Ishikawa (cell line): ENCODE measurements around the gene TP53BP2.

Experiments
- CEBPB ChIP-seq: IDR thresholded peaks from 2 replicates; pipeline ENCODE4 v1.6.1; 2012
- CREB1 ChIP-seq: IDR thresholded peaks from 2 replicates; pipeline ENCODE4 v1.6.1; 2012; ENCODE audit warnings: low read depth
- EGR1 ChIP-seq: IDR thresholded peaks from 2 replicates; pipeline ENCODE4 v1.6.1; 2012
- EP300 ChIP-seq: IDR thresholded peaks from 2 replicates; pipeline ENCODE4 v1.6.1; 2012; ENCODE audit warnings: borderline replicate concordance
- FOXM1 ChIP-seq: IDR thresholded peaks from 2 replicates; pipeline ENCODE4 v1.6.1; 2012; ENCODE audit warnings: low read depth, borderline replicate concordance
- NFIC ChIP-seq: IDR thresholded peaks from 2 replicates; pipeline ENCODE4 v1.6.1; 2012
- RAD21 ChIP-seq: IDR thresholded peaks from 2 replicates; pipeline ENCODE4 v1.6.1; 2012; ENCODE audit warnings: low read depth
- TAF1 ChIP-seq: IDR thresholded peaks from 2 replicates; pipeline ENCODE4 v1.6.1; 2012; ENCODE audit warnings: low read depth, mild to moderate bottlenecking
- TCF12 ChIP-seq: IDR thresholded peaks from 2 replicates; pipeline ENCODE4 v1.6.1; 2012; ENCODE audit warnings: low read depth
- TEAD4 ChIP-seq: IDR thresholded peaks from 2 replicates; pipeline ENCODE4 v1.6.1; 2012
- YY1 ChIP-seq: IDR thresholded peaks from 2 replicates; pipeline ENCODE4 v1.6.1; 2012; ENCODE audit warnings: low read depth
- ZBTB7A ChIP-seq: IDR thresholded peaks from 2 replicates; pipeline ENCODE4 v1.6.1; 2012; ENCODE audit warnings: low read depth
- TF ChIP-seq, protein P1 (sequence below): IDR thresholded peaks from 2 replicates; pipeline ENCODE4 v1.6.1; 2012; ENCODE audit warnings: low read depth, mild to moderate bottlenecking
- TF ChIP-seq, protein P2 (sequence below): IDR thresholded peaks from 2 replicates; pipeline ENCODE4 v1.6.1; 2012
- TF ChIP-seq, protein P3 (sequence below): IDR thresholded peaks from 2 replicates; pipeline ENCODE4 v1.6.1; 2012

Gene TP53BP2

DNA sequence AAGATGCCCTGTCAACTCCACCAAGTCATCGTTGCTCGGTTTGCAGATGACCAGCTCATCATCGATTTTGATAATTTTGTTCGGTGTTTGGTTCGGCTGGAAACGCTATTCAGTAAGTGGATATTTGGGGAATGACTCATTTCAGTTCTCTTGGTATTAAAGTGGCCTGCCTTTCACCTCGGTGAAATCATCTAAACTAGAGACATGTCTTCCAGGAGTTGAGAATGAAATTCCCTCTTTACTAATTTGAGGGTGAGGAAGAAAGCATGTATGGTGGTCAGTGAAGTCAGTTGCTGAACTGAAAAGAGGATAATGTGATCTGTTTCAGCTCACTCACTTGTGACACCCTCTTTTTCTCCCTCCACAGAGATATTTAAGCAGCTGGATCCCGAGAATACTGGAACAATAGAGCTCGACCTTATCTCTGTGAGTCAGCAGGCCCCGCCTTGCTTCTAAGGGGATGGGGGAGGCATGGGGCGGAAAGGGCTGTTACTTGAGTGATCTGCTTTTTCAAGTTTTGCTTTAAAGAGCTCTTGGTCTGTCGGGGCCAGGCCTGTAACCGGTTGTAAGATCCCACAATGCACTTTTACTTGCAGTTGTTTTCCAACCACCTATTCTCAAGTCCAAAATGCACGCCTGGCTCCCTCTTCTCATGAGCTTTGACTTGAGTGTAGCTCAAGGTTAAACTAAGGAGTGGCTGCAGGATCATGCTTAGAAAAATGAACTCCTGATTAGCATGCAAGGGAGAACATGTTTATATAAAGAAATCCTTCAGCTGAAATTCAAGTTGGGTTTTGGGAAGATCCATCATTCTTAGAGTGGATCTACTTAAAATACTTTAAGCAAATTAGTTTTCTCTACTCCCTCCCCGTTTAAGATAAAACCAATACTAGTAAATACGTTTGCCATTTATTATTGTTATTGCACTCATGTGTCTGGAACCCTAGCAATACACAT, 73.7 kb downstream of the TP53BP2 start:
- TF ChIP-seq FOXM1 (no peak), CEBPB (no peak), EGR1 (no peak), TAF1 (no peak), EP300 (no peak), CREB1 (no peak), TCF12 (no peak), NFIC (no peak), ZBTB7A (no peak), TEAD4 (no peak), RAD21 (no peak), YY1 (no peak)
- TF ChIP-seq, protein P1, sequence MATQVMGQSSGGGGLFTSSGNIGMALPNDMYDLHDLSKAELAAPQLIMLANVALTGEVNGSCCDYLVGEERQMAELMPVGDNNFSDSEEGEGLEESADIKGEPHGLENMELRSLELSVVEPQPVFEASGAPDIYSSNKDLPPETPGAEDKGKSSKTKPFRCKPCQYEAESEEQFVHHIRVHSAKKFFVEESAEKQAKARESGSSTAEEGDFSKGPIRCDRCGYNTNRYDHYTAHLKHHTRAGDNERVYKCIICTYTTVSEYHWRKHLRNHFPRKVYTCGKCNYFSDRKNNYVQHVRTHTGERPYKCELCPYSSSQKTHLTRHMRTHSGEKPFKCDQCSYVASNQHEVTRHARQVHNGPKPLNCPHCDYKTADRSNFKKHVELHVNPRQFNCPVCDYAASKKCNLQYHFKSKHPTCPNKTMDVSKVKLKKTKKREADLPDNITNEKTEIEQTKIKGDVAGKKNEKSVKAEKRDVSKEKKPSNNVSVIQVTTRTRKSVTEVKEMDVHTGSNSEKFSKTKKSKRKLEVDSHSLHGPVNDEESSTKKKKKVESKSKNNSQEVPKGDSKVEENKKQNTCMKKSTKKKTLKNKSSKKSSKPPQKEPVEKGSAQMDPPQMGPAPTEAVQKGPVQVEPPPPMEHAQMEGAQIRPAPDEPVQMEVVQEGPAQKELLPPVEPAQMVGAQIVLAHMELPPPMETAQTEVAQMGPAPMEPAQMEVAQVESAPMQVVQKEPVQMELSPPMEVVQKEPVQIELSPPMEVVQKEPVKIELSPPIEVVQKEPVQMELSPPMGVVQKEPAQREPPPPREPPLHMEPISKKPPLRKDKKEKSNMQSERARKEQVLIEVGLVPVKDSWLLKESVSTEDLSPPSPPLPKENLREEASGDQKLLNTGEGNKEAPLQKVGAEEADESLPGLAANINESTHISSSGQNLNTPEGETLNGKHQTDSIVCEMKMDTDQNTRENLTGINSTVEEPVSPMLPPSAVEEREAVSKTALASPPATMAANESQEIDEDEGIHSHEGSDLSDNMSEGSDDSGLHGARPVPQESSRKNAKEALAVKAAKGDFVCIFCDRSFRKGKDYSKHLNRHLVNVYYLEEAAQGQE = no peak
- TF ChIP-seq, protein P2, sequence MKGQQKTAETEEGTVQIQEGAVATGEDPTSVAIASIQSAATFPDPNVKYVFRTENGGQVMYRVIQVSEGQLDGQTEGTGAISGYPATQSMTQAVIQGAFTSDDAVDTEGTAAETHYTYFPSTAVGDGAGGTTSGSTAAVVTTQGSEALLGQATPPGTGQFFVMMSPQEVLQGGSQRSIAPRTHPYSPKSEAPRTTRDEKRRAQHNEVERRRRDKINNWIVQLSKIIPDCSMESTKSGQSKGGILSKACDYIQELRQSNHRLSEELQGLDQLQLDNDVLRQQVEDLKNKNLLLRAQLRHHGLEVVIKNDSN = no peak
- TF ChIP-seq, protein P3, sequence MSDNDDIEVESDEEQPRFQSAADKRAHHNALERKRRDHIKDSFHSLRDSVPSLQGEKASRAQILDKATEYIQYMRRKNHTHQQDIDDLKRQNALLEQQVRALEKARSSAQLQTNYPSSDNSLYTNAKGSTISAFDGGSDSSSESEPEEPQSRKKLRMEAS = no peak

DNA sequence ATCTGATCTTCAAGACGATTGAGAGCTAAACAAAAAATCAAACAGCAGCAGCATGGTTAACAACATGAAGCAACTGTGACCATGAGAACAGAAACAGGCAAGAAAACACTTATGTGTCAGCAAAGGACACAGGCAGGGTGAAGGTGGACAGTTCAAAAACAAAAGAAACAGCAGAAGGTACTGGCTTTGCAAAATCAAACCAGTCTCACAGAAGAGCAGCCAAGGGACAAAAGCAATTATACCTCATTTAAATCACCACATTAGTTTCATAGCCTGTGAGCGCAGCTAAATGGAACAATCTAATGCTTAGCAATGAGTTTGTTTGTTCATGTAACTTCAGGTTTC, 74.3 kb downstream of the TP53BP2 start:
- no peak for TF ChIP-seq EP300
- no peak for TF ChIP-seq ZBTB7A
- TF ChIP-seq, protein P2 = no peak
- no peak for TF ChIP-seq YY1
- no peak for TF ChIP-seq TAF1
- TF ChIP-seq, protein P1 = no peak
- TF ChIP-seq, protein P3 = no peak
- TF ChIP-seq NFIC = no peak
- no peak for TF ChIP-seq RAD21
- no peak for TF ChIP-seq EGR1
- TF ChIP-seq FOXM1 = no peak

DNA sequence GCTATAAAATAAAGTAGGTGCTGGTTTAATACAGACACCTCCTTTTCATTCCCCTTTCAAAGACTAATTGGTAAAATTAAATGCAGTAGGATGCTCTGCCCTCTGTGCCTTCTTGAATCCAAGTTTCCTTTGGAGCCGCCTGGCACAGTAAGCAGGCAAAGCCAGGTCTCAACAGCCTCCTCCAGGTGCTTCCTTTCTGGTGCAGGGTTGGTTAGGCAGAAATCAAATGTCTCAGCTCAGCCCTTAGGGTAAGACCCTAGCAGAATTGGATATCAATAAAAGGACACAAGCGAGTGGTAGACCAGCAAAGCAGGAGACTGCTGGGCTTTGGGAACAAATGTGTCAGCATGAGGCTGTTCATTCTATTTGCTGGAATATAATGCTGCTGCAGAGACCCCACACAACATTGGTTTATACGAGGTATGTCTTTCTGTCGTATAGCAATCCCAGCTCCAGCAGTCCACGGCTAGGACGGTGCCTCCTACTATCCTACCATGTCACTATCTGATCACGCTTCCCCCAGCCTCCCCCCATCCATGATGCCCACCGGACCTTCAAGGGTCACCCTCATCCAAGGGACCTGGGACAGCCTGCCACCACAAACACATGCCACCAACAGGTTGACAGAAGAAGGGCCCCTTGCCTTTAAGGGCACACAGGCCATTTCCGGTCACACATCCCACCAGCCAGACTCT, 75.0 kb downstream of the TP53BP2 start:
- TF ChIP-seq, protein P3 = no peak
- no peak for TF ChIP-seq TAF1

DNA sequence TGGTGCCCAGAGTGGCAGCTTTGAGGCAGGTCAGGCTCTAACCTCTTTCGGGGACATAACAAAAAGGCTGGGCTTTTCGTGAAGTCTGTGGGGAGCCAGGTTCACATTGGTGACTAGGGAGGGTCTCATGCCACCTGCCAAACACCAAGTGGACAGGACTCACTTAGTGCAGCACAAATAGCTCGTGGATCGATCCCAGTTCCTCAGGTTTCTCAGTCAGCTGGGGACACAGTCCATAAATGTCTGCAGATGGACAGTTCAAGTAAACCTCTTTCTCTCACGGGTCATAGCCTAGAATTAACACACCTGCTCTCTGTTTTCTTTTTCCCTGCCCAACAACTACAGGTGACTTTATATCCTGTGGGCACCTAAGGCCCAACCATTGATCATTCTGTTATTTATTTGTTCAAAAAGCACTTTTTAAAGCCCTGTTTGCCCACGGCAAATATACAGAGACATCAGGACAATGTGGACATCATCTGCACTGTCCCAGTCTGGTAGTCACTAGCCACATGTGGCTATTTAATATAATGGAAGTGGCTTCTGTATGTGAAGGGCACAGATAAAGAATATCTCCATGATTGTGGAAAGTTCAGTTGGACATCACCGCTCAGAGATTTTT, 79.9 kb downstream of the TP53BP2 start:
- TF ChIP-seq, protein P2 = no peak
- no peak for TF ChIP-seq ZBTB7A
- no peak for TF ChIP-seq TEAD4
- no peak for TF ChIP-seq EP300
- TF ChIP-seq YY1 = no peak
- TF ChIP-seq TCF12 = no peak
- TF ChIP-seq CREB1 = no peak
- no peak for TF ChIP-seq CEBPB
- no peak for TF ChIP-seq TAF1
- TF ChIP-seq, protein P1 = no peak
